Hematopoietic multipotent progenitor cell (in vitro differentiated cells): ENCODE results near the gene PXYLP1. TPM values are rescaled to one million over a fixed set of nuclear protein-coding genes. Genes with fewer than 3 reads are reported as not detected.

Source experiments
- DNase-seq, 3 donors: peaks; one replicate each; pipeline ENCODE4 v3.0.0-alpha.2; 2011 to 2015; ENCODE audit warnings: low read depth in 2 of 3, low spot score in 2 of 3
- total RNA-seq: library from RNA; depleted of rRNA; stranded (reverse); fragments of >200 nt; gene quantifications from one replicate; pipeline ENCODE4 v1.2.3, GENCODE V29; 2012

The PXYLP1 gene
- total RNA-seq, 1 donor: 3.0 TPM

DNA sequence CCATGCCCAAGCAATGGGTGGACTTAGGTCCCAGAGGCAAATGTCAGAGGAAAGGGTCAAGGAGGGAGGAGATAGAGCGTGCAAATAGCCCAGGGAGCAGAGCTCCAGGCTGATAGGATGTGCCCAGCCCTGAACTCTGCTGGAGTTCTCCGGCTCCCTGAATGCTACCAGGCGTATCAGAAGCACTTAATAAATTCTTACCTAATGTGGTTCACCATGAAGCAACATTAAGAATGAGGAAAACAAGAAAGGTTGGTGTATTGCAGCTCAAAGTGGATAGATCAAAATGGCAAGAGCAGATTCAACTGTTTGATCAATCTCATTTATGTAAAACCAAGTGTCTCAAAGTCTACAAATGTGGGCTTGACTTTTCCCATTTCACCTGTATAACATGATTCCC is 38.3 kb downstream of the PXYLP1 start:
- DNase-seq: no peak

DNA sequence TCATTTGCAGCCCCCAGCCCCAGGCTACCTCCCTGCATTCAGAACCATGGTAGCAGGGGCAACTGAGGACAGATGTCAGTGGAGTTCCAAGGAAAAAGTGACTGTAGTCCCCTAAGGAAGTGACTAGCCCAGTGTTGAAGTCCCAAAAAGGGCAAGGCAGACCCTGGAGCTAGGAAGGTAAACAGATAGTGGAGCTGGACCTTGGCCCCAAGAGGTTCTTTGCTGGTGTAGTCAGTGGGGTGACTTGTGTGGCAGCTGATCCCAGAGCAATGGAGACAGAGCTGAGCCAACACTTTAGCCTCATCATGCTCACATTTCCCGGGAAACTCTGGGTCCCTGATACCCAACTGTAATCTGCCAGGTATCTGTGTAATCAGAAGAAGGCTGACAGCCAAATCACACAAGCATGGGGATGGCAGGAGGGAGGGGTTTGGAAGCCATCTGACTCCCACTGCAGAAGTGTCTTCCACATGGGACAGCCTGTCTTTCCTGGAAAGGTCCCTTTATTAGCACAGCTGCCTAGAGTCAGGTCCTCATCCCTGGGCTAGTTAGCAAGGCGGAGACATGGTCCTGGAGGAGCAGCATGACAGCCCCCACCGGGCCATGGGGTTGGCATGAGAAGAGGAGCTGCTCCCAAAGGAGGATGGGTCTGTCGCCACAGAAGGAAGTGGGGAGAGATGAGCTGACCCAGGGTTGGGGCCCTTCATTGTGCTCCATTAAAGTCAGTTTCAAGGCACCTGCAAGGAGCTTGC is 39.8 kb downstream of the PXYLP1 start:
- no peak for DNase-seq

DNA sequence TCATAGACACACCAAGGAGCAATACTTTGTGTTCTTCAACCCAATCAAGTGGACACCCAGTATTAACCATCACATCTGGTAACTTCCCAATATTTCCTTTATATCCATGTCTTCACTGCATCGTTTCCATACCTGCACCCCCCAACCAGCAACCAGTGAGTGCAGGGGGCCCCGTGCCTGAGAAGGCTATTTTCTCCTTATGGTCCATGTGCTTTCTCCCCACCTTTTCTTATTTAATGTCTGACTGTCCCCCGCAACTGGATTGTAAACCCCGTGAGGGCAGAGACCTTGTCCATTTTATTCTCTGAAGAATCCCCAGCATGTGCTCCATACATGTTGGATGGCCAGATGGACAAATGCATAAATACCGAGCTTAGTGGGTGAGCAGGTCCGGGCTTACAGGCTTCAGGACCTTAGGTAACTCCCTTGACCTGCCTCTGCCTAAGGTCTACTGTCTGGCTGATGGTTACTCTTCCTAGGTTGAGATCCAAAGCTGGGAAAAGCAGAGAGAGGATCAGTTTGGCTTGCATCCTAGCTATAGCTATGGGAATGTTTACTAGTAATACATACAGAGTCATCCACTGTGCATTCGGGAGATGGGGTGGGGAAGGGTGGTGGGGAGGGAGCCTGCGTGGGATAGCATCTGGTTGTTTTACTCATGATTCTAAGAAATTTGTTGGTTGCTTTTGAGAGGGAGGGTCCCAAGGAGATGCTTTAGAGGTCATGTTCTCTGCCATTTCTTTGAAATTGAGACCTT is 41.5 kb downstream of the PXYLP1 start:
- DNase-seq: no peak

DNA sequence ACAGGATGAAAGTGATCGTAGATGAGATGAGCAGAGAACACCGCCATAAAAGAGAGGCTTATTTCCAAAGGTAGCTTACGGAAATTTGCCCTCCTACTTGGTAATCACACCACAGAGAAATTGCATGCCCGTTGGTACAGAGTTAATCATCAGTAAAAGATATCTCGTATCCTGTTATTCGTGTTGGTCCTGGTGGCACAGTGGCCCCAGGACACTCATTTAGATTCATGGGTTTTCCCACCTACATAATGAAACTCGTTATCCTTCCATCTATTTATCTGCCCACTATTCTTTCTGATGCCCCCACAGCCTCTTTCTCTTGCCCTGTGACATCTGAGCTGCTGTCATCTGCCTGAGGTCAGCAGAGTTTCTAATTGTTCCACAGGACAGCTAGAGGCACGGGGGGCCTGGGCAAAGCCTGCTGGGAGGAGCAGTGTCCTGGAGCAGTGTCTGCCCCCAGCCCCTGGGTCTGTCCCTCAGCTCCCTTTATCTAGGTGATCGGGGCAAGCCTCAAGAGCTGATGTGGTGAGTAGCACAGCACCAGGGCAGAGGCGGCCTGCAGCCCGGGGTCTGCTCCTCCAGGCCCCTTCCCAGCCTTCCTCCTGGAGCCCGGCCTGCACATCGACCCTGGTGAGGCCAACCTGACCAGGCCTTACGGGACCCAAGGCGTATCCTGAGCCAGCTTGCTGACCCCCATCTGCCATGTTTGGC is 42.2 kb downstream of the PXYLP1 start:
- DNase-seq: no peak

DNA sequence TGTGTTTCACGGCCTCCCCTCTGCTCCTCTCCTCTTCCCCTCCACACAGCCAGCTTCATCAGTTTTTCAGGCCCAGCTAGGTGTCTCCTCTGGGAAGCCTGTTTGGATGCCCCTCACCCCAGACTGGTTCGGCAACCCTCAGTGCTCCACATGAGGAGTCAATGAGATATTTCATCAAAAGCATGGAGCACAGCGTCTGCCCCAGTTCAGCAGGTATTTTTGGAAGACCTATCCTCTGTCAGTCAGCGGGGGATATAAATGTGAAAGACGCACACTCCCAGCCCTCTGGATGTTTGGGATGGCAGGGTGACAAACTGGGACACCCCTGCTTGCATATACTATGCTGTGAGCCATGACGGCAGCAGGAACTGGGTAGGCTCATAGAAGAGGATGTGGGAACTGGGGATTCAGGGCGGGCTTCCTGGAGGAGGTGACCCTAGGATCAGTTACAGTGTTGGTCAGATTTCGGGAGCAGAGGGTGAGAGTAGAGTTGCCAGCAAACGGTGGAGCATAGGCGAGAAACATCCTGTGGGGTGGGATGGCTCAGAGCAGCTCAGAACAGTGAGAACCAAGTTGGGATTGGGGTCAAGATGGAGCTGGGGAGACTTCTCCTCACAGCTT is 42.9 kb downstream of the PXYLP1 start:
- DNase-seq: no peak

DNA sequence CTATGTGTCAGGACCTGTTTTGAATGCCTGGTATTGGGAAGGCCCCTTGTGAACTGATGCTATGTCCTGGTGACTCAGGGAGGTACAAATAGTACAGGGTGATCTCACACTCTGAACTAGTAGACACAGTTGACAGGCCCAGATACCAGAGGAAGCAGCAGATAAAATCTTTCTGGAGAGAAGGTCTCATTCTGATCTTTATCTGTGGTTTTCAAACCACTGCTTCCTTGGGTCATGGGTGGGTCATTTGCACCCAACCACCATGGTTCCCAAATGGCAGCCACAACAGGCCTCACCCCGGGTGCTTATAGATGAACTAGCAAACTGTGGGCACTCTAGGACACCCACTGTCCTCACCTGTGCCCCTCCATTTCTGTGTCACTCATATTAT is 43.4 kb downstream of the PXYLP1 start:
- no peak for DNase-seq

DNA sequence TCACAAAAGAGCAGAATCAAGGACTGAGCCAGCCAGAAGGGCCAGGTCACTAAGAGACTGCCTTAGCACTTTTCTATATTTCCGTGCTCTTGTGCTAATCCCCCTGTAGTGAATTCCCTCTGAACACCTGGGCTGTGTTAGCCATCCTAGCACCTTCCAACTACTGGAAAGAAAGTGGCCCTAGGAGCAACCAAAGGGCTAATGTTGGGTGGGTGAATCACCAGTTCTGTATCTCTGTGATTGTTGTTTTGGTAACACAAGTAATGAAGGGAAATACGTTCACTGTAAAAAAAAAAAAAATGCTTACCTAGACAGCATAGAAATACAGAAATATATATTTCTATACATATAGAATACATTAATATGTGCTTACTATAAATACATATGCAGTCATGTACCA is 43.9 kb downstream of the PXYLP1 start:
- DNase-seq: no peak

DNA sequence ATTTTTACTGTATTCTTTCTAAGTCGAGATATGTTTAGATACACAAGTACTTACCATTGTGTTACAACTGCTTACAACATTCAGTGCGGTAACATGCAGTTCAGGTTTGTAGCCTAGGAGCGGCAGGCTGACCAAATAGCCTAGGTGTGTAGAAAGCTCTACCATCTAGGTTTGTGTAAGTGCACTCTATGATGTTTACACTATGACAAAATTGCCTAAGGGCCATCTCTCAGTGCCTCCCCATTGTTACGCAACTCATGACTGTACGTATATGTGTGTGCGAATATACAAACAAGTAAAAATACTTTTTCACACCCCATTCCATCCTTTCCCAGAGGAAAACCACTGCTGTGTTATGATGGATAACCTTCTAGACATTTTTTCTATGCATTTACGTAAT is 44.3 kb downstream of the PXYLP1 start:
- DNase-seq: no peak

DNA sequence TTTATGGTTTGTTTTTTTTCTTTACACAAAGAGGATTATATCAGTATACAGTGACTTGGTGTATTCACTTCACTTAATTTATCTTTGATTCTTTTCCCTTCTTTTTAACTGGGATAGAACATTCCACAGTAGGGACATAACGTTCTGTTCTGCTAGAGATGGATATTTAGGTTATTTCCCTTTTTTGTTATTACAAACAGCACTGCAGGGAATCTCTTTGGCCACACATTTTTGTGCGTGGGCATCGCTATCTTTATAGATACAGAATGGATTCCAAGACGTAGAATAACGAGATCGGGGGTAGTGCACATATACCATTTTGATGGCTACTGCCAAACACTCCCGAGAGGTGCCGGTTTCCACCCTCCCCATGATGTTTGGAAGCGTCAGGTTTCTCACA is 44.8 kb downstream of the PXYLP1 start:
- DNase-seq: no peak

DNA sequence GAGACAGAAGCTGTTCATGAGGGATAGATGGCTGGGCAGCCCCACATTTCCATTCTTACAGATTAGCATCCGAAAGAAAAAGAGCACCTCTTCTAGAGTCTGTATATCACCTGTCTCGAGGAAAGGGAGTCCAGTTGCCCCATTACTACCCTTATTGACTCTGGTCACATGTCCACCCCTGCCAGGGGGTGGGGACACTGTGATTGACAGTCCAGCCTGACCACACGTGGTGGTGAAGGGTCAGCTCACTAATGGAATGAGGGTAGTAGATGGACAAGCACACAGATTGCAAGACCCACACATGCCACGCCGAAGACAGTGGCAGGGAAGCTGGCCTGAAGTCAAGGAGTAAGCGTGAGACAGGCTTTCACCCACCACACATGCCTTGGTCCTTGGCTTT is 45.8 kb downstream of the PXYLP1 start:
- DNase-seq: no peak

DNA sequence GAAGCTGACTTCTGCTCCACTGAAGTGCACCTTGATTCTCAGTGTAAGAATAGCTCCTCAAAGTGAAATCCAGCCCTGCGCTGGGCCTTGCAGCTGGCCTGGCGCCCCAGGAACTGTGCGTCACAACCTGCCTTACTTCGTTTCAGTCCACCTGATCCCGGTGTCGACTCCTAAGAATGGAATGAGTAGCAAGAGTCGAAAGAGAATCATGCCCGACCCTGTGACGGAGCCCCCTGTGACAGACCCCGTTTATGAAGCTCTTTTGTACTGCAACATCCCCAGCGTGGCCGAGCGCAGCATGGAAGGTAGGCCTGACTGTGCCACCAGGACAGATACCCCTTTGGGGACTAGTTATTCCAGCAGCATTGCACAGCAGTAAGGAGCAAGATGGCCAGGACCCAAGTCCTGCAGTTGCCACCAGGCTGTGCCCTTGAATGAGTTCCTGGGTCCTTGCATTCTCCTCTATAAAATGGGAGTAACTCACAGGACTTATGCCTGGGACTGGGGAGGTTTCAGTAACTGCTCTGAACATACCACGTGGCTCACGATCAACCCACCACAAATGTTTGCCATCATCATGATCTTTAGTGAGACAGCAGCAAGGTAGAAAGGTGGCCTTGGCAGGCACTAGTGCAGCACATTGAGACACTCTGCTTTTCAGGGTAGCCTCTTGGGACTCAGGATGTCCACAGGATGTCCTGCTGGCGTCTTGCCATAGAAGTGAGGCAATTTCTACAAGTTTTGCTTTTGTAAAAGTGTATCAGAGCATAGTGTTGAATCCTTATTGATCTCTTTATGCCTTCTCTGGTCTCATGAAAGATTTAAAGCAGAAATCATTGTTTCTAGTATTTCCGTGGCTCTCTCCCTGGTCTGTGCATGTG is 46.8 kb downstream of the PXYLP1 start:
- DNase-seq: peak in 1 of 3 donors; percentile 29

DNA sequence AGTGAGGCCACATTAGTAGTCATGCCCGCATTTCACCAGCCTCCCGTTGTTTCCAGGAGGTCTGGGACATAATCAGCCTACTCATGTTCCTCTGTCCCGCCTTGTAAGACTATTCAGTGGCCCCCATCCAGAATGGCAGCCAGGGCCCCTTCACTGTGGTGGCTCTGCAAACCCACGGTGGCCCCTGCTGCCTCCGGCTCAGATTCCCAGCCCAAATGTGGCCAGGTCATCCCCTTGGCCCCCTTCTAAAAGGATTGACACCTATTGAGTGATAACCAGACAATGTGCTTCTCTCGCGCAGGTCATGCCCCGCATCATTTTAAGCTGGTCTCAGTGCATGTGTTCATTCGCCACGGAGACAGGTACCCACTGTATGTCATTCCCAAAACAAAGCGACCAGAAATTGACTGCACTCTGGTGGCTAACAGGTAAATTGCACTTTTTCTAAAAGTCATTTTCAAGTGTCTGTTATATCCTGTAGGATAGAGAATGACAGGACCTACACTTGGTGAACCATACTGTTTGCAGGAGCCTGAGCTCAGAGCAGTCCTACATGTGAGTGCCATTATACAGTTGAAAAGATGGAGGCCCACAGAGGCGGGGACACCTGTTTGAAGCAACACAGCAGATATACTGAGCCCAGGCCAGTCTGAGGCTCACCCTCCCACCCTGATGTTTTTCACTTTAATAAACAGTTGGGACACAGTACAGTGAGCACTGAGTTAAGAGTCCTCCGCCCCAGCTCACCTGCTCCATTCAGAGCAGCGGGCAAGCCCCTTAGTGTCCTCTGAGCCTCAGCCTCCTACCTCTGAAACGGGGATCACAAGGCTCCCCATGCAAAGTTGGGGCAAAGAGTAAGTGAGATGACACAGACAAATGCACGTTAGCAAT is 47.7 kb downstream of the PXYLP1 start:
- peak in 1 of 3 donors; percentile 59 for DNase-seq

DNA sequence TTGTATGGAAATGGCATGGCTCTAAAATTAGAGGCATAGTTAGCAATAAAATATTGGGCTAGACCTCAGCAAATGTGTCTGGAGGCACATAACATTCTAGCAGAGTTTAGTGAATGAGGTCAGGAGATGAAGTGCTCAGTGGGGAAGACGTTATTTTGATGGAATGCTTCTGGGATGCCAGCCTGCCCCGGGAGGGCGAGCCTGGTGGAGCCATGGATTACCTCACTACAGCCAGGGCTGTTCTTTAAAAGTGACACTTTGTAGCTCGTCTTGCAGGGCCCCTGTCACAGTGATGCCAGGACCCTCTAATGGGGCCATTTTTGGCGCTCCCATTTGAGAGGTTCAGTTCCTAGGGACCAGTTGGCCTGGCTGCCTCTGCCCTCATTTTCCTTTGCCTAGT is 48.5 kb downstream of the PXYLP1 start:
- DNase-seq: no peak

DNA sequence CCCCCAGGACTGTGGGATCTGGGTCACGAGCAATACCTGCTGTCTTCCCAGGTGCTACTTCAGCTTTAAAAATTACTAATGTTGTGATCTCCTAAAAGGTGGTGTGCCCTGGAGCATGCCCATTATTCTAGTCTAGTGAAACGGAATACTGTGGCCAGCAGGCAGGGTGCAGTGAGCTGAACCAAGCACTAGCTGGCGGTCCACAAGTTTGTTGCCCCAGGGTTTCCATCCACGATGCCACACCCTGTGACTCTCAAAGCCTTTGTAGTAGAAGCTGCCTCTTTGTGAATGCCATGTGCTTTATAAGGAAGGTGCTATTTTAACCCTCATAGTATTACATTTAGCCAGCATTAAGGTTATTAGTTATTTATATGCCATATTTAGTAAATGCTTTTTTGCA is 49.1 kb downstream of the PXYLP1 start:
- DNase-seq: no peak

DNA sequence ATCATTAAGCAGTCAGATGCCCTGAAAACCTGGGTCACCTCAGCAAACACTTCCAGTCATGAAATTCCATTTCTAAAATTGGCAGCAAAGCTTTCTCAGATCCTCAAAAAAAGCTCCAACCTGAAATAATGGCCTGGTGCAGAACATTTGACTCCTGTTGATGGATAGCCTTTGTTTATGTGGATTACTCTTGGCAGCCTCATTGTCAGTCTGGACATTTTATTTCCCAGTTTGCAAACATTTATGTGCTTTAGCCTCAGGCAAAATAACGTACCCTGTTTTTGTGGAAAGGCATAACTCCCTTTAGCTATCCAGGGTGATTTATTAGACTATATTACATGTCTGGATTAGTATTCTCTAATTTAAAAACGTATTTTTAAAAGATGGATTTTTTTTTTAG is 53.9 kb downstream of the PXYLP1 start:
- no peak for DNase-seq

DNA sequence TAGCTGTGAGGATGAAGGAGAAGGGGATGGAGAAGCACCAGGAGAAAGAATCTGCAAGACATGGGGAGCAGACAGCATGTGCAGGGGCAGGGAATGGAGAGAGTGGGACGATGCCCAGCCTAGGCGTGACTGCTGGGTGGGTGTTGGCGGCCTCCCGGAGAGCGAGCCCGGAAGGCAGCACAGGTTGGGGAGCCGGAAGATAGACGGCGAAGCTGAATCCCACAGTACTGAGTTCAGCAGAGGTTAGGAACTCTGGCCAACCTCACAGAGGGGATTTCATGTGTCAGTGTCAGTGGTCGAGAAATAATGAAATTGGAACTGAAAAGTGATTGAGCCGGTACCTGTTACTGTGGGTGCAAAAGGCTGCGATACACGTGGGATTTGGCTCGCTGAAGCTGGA is 55.2 kb downstream of the PXYLP1 start:
- DNase-seq: no peak

DNA sequence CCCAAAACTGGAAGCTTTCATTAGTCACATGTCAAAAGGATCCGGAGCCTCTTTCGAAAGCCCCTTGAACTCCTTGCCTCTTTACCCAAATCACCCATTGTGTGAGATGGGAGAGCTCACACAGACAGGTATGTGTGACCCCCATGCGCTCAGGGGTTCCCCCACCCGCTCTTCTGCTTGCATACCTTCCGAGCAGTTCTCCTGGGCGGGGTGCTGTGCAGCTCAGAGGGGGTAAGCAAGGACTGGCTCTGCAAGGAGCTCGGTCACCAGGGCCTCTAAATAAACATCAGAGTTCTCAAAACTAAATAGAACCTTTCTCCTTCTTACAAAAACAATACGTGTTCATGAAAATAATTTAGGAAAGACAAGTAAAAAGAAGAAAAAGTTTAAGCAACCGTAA is 55.7 kb downstream of the PXYLP1 start:
- no peak for DNase-seq

DNA sequence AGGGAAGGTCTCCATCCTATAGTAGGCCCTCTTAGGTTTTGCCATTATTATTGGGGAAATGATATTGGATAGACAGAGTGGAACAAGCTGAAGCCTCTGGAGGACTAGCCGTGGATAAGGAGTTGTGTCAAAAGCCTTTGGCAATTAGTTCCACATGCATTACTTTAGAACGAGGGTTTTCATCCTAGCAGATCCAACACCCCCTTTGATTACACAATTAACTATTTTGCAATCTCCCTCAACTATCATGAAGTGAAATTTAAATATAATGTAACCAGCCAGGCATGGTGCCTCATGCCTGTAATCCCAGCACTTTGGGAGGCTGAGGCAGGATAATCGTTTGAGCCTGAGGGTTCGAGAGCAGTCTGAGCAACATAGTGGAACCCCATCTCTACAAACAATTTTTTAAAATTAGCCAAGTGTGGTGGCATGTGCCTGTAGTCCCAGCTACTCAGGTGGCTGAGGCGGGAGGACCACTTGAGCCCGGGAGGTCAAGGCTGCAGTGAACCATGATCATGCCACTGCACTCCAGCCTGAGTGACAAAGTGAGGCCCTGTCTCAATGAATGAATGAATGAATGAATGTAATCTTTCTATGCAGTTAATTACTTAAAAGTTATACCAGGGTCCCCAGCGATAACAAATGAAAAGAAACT is 56.8 kb downstream of the PXYLP1 start:
- DNase-seq: no peak

DNA sequence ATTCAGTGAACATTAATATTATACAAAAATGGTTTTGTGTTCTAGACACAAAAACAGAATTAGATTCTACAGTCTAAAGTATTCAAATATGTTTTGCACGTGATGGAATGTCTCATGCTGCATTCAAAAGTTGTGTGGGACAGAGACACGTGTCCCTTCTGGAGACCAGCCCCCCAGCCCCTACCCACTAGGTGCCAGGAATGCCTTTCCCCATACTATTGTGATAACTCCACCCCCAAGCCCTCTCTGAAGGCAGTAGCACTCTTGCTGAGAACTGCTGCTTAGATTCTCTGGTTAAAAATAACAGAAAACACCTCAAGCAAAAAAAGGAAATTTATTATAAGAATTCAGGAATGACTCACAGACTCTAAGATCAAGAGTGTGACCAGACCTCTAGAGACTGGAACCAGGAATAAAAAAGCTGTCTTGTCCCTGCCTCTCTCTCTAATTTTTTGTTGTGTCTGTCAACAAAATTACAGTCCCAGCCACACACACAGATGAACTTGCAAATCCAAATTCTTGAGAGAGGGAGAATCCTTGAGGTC is 57.7 kb downstream of the PXYLP1 start:
- no peak for DNase-seq
